NOMO-1 (cell line): ENCODE data around the gene TMEM233.

Source experiments
- DNase-seq, 2 experiments: peaks; one replicate each; lab custom pipeline; 2025; ENCODE audit not compliant: unreplicated experiment in 2 of 2; lab: John Stamatoyannopoulos, UW

TMEM233 gene

DNA sequence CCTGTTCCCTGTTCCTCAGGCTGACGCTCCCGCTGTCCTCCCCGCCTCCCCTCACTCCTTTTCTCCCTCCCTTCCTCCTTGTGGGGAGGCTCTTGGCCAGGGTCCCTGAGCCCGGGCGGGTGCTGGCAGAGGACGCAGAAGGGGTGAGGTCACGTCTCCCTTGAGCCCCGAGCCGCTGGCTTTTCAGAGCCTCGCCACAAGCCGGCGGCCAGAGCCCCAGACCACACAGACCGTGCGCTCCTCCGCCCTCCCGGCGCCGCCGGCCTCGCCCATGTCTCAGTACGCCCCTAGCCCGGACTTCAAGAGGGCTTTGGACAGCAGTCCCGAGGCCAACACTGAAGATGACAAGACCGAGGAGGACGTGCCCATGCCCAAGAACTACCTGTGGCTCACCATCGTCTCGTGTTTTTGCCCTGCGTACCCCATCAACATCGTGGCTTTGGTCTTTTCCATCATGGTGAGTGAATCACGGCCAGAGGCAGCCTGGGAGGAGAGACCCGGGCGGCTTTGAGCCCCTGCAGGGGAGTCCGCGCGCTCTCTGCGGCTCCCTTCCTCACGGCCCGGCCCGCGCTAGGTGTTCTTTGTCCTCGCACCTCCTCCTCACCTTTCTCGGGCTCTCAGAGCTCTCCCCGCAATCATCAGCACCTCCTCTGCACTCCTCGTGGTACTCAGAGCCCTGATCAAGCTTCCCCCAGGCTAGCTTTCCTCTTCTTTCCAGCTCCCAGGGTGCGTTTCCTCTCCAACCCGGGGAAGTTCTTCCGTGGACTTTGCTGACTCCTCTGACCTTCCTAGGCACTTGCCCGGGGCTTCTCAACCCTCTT is at the start of gene TMEM233:
Gene TMEM233 (plus strand): TSS at position 197 of the 821 bp plus-strand sequence. CDS start 75 bp downstream, at position 272.
- DNase-seq: no peak

DNA sequence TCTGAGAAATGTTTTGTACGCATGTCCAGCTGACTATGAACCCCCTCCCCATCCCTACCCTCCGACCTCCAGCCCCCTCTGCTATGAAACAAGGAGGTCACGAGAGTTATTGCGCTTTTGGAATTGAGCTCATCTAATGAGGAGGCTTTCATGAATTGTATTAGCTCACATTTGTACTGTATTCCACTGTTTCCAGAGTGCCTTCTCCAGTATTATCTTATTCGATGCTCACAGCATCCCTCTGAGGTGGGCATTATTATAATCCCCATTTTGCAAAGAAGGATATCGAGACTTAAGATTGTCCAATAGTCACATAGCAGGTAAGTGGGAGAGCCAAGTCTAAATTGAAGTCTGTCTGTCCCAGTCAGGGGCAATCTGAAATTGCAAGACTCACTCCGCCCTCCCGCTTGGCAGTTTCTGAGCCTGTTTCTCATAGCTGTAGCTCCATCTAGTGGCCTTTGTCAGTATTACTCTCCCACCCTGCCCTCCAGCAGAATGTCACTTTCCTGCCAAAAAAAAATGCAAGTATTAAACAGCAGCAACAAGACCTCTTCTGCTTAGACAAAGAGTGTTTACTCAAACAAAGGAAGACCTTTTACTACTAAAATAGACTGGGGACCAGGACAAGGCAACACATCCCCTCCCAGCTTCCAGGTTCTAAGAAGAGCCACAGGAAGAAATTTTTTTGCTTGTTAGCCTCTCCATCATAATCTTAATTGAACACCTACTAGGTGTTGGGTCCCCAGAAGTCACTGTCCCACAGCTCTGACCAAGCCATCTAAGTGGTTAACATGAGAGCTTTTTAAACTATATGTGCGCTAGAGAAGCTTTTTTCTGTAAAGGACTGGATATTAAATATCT is 48.6 kb upstream of the TMEM233 start:
- peak; percentile 12 to 42 for DNase-seq

DNA sequence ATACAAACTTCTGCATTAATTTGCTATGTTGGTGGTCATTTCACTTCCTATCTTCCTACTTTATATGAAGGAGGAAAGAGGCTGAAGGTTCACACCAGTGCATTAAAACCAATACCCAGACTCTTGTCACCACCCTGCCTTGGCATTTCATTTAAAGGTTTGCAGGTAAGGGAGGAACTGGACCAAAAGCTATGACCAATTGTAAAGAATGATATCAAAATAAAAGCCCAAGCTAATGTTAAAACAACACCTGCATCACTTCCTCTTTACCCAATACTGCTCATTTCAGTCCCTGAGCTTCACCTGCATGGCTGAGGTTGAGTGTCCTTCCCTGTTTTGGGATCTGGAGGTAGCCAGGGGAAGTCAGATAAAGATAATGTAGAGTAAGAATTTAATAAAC is 47.2 kb upstream of the TMEM233 start:
- DNase-seq: no peak

- no peak for DNase-seq
Measured at GRCh38 chr12:119547001-119547400, 46.6 kb upstream of the TMEM233 start.

DNA sequence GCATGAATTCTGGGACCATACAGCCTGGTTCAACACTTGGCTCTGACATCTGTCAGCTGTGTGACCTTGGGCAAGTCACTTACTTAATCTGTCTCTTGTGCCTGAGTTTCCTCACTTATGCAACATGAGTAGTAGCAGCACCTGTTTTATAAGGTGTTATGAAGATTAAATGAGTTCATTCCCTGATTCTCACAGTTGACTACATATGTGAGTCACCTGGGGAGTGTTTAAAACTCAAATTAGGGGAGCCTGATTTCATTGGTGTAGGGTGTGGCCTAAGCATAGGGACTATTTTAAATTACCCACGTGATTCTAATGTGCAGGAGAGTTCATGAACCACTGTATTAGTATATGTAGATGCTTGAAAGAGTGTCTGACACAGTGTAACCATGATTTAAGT is 36.7 kb upstream of the TMEM233 start:
- DNase-seq: no peak

DNA sequence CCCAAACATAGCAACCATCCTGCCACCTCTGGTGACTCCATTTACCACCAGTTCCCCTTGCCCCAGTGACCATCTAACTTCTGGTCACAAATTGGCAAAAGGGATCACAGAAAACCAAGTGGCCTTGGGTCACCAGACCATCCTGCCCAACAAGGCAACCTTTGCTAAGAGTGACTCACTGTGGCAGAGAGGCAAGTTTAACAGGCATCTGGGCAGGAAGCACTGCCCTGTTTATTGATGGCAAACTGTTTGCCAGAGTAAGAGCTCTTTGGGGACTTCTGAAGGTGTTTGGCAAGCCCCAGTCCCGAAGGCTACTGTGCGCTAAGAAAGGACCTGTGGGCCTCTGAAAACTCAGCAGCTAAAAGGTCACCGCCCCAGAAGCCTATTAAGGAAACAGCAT is 28.2 kb upstream of the TMEM233 start:
- DNase-seq: no peak

GRCh38 chr12:119570771-119571170 is 22.8 kb upstream of the TMEM233 start:
- DNase-seq: no peak

- no peak for DNase-seq
Measured at GRCh38 chr12:119573086-119573485, 20.5 kb upstream of the TMEM233 start.

- no peak for DNase-seq
Measured at GRCh38 chr12:119574255-119574654, 19.3 kb upstream of the TMEM233 start.

GRCh38 chr12:119576118-119576810 is 17.3 kb upstream of the TMEM233 start:
- DNase-seq: no peak

GRCh38 chr12:119576915-119577314 is 16.7 kb upstream of the TMEM233 start:
- DNase-seq: no peak

- DNase-seq: no peak
Measured at GRCh38 chr12:119578112-119578511, 15.5 kb upstream of the TMEM233 start.

- peak; percentile 11 to 40 for DNase-seq
Measured at GRCh38 chr12:119589097-119589496, 4.5 kb upstream of the TMEM233 start.

GRCh38 chr12:119589634-119590033 is 3.9 kb upstream of the TMEM233 start:
- DNase-seq: no peak

DNA sequence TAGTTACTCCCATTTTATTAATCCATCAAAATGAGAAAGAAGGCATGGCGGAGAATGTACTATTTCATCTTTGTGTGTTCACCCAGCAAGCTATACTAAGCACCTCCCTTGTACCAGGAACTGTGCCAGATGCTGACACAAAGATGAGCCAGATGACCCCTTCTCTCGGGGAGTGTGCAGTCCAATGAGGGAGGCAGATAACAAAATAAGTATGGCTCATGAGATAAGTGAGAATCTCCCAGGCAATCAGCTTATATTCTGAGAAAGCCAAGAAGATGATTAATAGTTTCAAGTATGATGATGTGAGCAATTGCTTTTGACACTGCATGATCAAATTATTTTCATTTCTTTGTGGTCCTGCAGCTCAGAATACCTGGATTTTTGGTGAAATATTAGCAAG is 1.3 kb upstream of the TMEM233 start:
- DNase-seq: no peak

- DNase-seq: no peak
Measured at GRCh38 chr12:119594399-119594730, 791 bp downstream of the TMEM233 start.

GRCh38 chr12:119594772-119595445 is 1.3 kb downstream of the TMEM233 start:
- no peak for DNase-seq

GRCh38 chr12:119598159-119598558 is 4.6 kb downstream of the TMEM233 start:
- DNase-seq: no peak

GRCh38 chr12:119601877-119602733 is 8.5 kb downstream of the TMEM233 start:
- DNase-seq: no peak

- no peak for DNase-seq
Measured at GRCh38 chr12:119602734-119603094, 9.1 kb downstream of the TMEM233 start.
